Activated CD8-positive, alpha-beta memory T cell treated with anti-CD3 and anti-CD28 coated beads, Interleukin-2, amount 10 ng/mL, durations not matched to agents 7 days and 5 days (primary cell): ENCODE results near the gene PIP5K1B. TPM values are rescaled to one million over a fixed set of nuclear protein-coding genes. Genes with fewer than 3 reads are reported as not detected.

Experiments used
- ATAC-seq: fragments of 150-1000 bp; cut with Tn5 transposase; one replicate; pipeline ENCODE4 v1.10.0; 2021; ENCODE audit warnings: moderate library complexity
- CTCF ChIA-PET: fragments of 350-600 bp; sonication (Branson Sonifier 250); formaldehyde crosslinking; loops from one replicate; lab custom pipeline; 2021; ENCODE audit warnings: antibody characterized with exemption; lab: Charles Lee
- DNase-seq: peaks from one replicate; pipeline ENCODE4 v3.0.0-alpha.2; 2020
- H3K27ac Mint-ChIP-seq: one replicate; pipeline ENCODE4 v1.8.0; 2021; ENCODE audit warnings: mild to moderate bottlenecking, mixed read lengths
- H3K27me3 Mint-ChIP-seq: one replicate; pipeline ENCODE4 v1.8.0; 2021; ENCODE audit warnings: mixed read lengths
- H3K36me3 Mint-ChIP-seq: one replicate; pipeline ENCODE4 v1.8.0; 2021; ENCODE audit warnings: mild to moderate bottlenecking, mixed read lengths
- H3K4me1 Mint-ChIP-seq: one replicate; pipeline ENCODE4 v1.8.0; 2021; ENCODE audit warnings: mixed read lengths
- H3K4me3 Mint-ChIP-seq: one replicate; pipeline ENCODE4 v1.8.0; 2021; ENCODE audit warnings: mild to moderate bottlenecking, moderate library complexity, mixed read lengths
- H3K9me3 Mint-ChIP-seq: one replicate; pipeline ENCODE4 v1.8.0; 2022; ENCODE audit warnings: low read depth, mixed read lengths
- total RNA-seq, 2 experiments: library from RNA; stranded (reverse); gene quantifications; one replicate each; pipeline ENCODE4 v1.2.3, GENCODE V29; 2021

Gene PIP5K1B
- total RNA-seq, 2 experiments from 2014 or later = 0.85 to 23.2 TPM

GRCh38 chr9:69030851-69031645, 326.0 kb downstream of the PIP5K1B start:
- Mint-ChIP-seq H3K4me1 (peaks cover 44% of the 10 kb centered on the region), H3K36me3 (peaks cover 9% of the 10 kb centered on the region)
- CTCF ChIA-PET = interaction anchor here (0.6 to 2.1 kb wide), 3 partner anchors 11 to 1571 kb away, joined by 3 to 8 read pairs (median 3); no protein-coding TSS in a partner anchor

GRCh38 chr9:69034071-69034470, 329.0 kb downstream of the PIP5K1B start:
- Mint-ChIP-seq H3K4me3 (no peak overlapping the region), H3K4me1 (peaks cover 34% of the 10 kb centered on the region), H3K9me3 (peaks cover 3% of the 10 kb centered on the region), H3K27ac (no peak overlapping the region), H3K36me3 (peaks cover 9% of the 10 kb centered on the region), H3K27me3 (no peaks in the 10 kb centered on the region)
- CTCF ChIA-PET = interaction anchor here (2.3 to 4.8 kb wide), 5 partner anchors 13 to 158 kb away, joined by 10 to 36 read pairs (median 23); no protein-coding TSS in a partner anchor
- DNase-seq = no peak
- ATAC-seq = no peak

More at GRCh38 chr9:69030851-69031645, 326.0 kb downstream of the PIP5K1B start:
- Mint-ChIP-seq H3K9me3 (peaks cover 3% of the 10 kb centered on the region), H3K27ac (no peak overlapping the region), H3K4me3 (no peak overlapping the region), H3K27me3 (no peaks in the 10 kb centered on the region)
- DNase-seq = no peak
- no peak for ATAC-seq

- Mint-ChIP-seq H3K4me3 (peak within 1 kb of the TSS; percentile 88), H3K27me3 (no peaks in the 10 kb centered on the region), H3K4me1 (peaks cover 21% of the 10 kb centered on the region), H3K27ac (peak within 1 kb of the TSS; percentile 86), H3K9me3 (no peaks in the 10 kb centered on the region), H3K36me3 (no peaks in the 10 kb centered on the region)
- ATAC-seq = peak; percentile 93
- DNase-seq = peak; percentile 86
- CTCF ChIA-PET = interaction anchor here (0.6 to 4.8 kb wide), 30 partner anchors 9 to 255 kb away, joined by 3 to 36 read pairs (median 5); a partner anchor contains a TSS
Measured at GRCh38 chr9:69035438-69036308, 330.6 kb downstream of the PIP5K1B start, which contains the start of gene FXN. TSS of gene FXN (plus strand) at chr9:69035752. CDS start at chr9:69035783, 31 bp downstream.

- DNase-seq (no peak), ATAC-seq (peak; percentile 24)
- peak overlapping the region; percentile 86 for H3K27ac Mint-ChIP-seq
- peak overlapping the region; percentile 88 for H3K4me3 Mint-ChIP-seq
- H3K9me3 Mint-ChIP-seq = no peaks in the 10 kb centered on the region
- peaks cover 16% of the 10 kb centered on the region for H3K4me1 Mint-ChIP-seq
- CTCF ChIA-PET = interaction anchor here (0.6 to 4.8 kb wide), 22 partner anchors 8 to 256 kb away, joined by 3 to 36 read pairs (median 6); a partner anchor contains a TSS
- no peaks in the 10 kb centered on the region for H3K27me3 Mint-ChIP-seq
- H3K36me3 Mint-ChIP-seq = no peaks in the 10 kb centered on the region
Measured at GRCh38 chr9:69036309-69036708, 331.3 kb downstream of the PIP5K1B start.

GRCh38 chr9:69036799-69037198, 331.8 kb downstream of the PIP5K1B start:
- peak overlapping the region; percentile 86 for H3K27ac Mint-ChIP-seq
- peak overlapping the region; percentile 88 for H3K4me3 Mint-ChIP-seq
- no peaks in the 10 kb centered on the region for H3K27me3 Mint-ChIP-seq
- CTCF ChIA-PET = interaction anchor here (0.8 to 4.8 kb wide), 9 partner anchors 8 to 257 kb away, joined by 3 to 36 read pairs (median 18); a partner anchor contains a TSS
- H3K9me3 Mint-ChIP-seq = no peaks in the 10 kb centered on the region
- ATAC-seq (no peak), DNase-seq (no peak)
- H3K4me1 Mint-ChIP-seq = peaks cover 16% of the 10 kb centered on the region
- no peaks in the 10 kb centered on the region for H3K36me3 Mint-ChIP-seq

- Mint-ChIP-seq H3K9me3 (no peaks in the 10 kb centered on the region), H3K27me3 (no peaks in the 10 kb centered on the region), H3K36me3 (no peaks in the 10 kb centered on the region), H3K4me3 (no peak overlapping the region), H3K4me1 (peaks cover 32% of the 10 kb centered on the region), H3K27ac (no peak overlapping the region)
- CTCF ChIA-PET = interaction anchor here (0.6 kb wide), 1 partner anchor 152 kb away, joined by 3 read pairs; no protein-coding TSS in a partner anchor
- ATAC-seq = no peak
- DNase-seq = no peak
Measured at GRCh38 chr9:69040646-69041045, 335.6 kb downstream of the PIP5K1B start.

- H3K27ac Mint-ChIP-seq = peak overlapping the region; percentile 72
- peaks cover 33% of the 10 kb centered on the region for H3K4me1 Mint-ChIP-seq
- CTCF ChIA-PET = interaction anchor here (0.6 to 2.9 kb wide), 5 partner anchors 9 to 157 kb away, joined by 3 to 18 read pairs (median 3); partner anchors contain the start of gene FXN
- ATAC-seq (peak; percentile 94), DNase-seq (peak; percentile 81)
- no peaks in the 10 kb centered on the region for H3K9me3 Mint-ChIP-seq
- peaks cover 12% of the 10 kb centered on the region for H3K36me3 Mint-ChIP-seq
- no peaks in the 10 kb centered on the region for H3K27me3 Mint-ChIP-seq
- H3K4me3 Mint-ChIP-seq = no peak overlapping the region
Measured at GRCh38 chr9:69044240-69045219, 339.5 kb downstream of the PIP5K1B start.

GRCh38 chr9:69045821-69046220, 340.8 kb downstream of the PIP5K1B start:
- no peaks in the 10 kb centered on the region for H3K27me3 Mint-ChIP-seq
- H3K27ac Mint-ChIP-seq = no peak overlapping the region
- H3K9me3 Mint-ChIP-seq = no peaks in the 10 kb centered on the region

GRCh38 chr9:69046723-69047122, 341.7 kb downstream of the PIP5K1B start:
- no peak for DNase-seq
- peaks cover 33% of the 10 kb centered on the region for H3K4me1 Mint-ChIP-seq
- no peaks in the 10 kb centered on the region for H3K9me3 Mint-ChIP-seq
- H3K36me3 Mint-ChIP-seq = peaks cover 12% of the 10 kb centered on the region
- no peaks in the 10 kb centered on the region for H3K27me3 Mint-ChIP-seq
- H3K4me3 Mint-ChIP-seq = no peak overlapping the region
- ATAC-seq = no peak
- CTCF ChIA-PET = interaction anchor here (1.0 to 2.4 kb wide), 3 partner anchors 11 to 47 kb away, joined by 3 to 13 read pairs (median 3); partner anchors contain the start of gene FXN
- H3K27ac Mint-ChIP-seq = no peak overlapping the region

More at GRCh38 chr9:69045821-69046220, 340.8 kb downstream of the PIP5K1B start:
- Mint-ChIP-seq H3K36me3 (peaks cover 12% of the 10 kb centered on the region), H3K4me3 (no peak overlapping the region), H3K4me1 (peaks cover 33% of the 10 kb centered on the region)
- no peak for ATAC-seq
- DNase-seq = no peak
- CTCF ChIA-PET = interaction anchor here (0.9 to 2.9 kb wide), 5 partner anchors 10 to 147 kb away, joined by 3 to 18 read pairs (median 5); partner anchors contain the start of gene FXN

GRCh38 chr9:69047371-69047770, 342.3 kb downstream of the PIP5K1B start:
- CTCF ChIA-PET = interaction anchor here (1.0 to 2.4 kb wide), 3 partner anchors 12 to 48 kb away, joined by 3 to 13 read pairs (median 3); partner anchors contain the start of gene FXN
- H3K36me3 Mint-ChIP-seq = peaks cover 12% of the 10 kb centered on the region
- no peak overlapping the region for H3K4me3 Mint-ChIP-seq
- H3K4me1 Mint-ChIP-seq = peaks cover 33% of the 10 kb centered on the region
- DNase-seq (no peak), ATAC-seq (no peak)
- H3K9me3 Mint-ChIP-seq = no peaks in the 10 kb centered on the region
- H3K27ac Mint-ChIP-seq = peak overlapping the region; percentile 32
- H3K27me3 Mint-ChIP-seq = no peaks in the 10 kb centered on the region

- peaks cover 12% of the 10 kb centered on the region for H3K36me3 Mint-ChIP-seq
- no peak overlapping the region for H3K4me3 Mint-ChIP-seq
- ATAC-seq (no peak), DNase-seq (no peak)
- peaks cover 26% of the 10 kb centered on the region for H3K4me1 Mint-ChIP-seq
- no peaks in the 10 kb centered on the region for H3K27me3 Mint-ChIP-seq
- H3K9me3 Mint-ChIP-seq = no peaks in the 10 kb centered on the region
- CTCF ChIA-PET = interaction anchor here (1.1 to 9.2 kb wide), 2 partner anchors 11 to 144 kb away, joined by 3 to 121 read pairs; no protein-coding TSS in a partner anchor
- no peak overlapping the region for H3K27ac Mint-ChIP-seq
Measured at GRCh38 chr9:69049094-69049493, 344.1 kb downstream of the PIP5K1B start.
